H1 (cell line): ENCODE data around the gene ENDOV. TPM values are rescaled to one million over a fixed set of nuclear protein-coding genes. Genes with fewer than 3 reads are reported as not detected.

Experiments
- BCL11A ChIP-seq, 2 experiments: IDR thresholded peaks; one replicate each; pipeline ENCODE4 v1.6.1; 2011; ENCODE audit warnings: low read depth in 2 of 2, low read length in 2 of 2, mild to moderate bottlenecking in 2 of 2
- CEBPB ChIP-seq: IDR thresholded peaks from 2 replicates; pipeline ENCODE4 v1.6.1; 2012; ENCODE audit warnings: low read depth, low read length
- MAFK ChIP-seq: IDR thresholded peaks from 2 replicates; pipeline ENCODE4 v1.6.1; 2012; ENCODE audit warnings: low read depth, mild to moderate bottlenecking, improper control_type of control experiment, low read length
- TEAD4 ChIP-seq: IDR thresholded peaks from 2 replicates; pipeline ENCODE4 v1.6.1; 2012; ENCODE audit warnings: low read depth, low read length, inconsistent platforms, mixed read lengths
- ZNF274 ChIP-seq: IDR thresholded peaks from 2 replicates; pipeline ENCODE4 v1.7.0; 2012; ENCODE audit warnings: low read length, borderline replicate concordance; ENCODE audit errors: extremely low read depth
- polyA plus RNA-seq, 7 experiments: library from polyadenylated mRNA; depleted of rRNA in 3 of 7; stranded (reverse) in 5 of 7; unstranded in 2 of 7; fragments of >200 nt in 5 of 7; fragments of 200-250 nt in 2 of 7; gene quantifications; 1 replicate in 5 of 7; 2 replicates in 1 of 7; 4 replicates in 1 of 7; pipeline versions ENCODE4 v1.2.1 to v1.2.3, GENCODE V29; 2011 to 2013; ENCODE audit warnings: missing spikeins in 2 of 7, mixed read lengths in 2 of 7
- total RNA-seq: library from RNA; stranded (reverse); fragmentation: NEBNext Ultra II Directional; extraction: Animal tissue kit (Norgen Biotek cat#: 25700); gene quantifications from 2 replicates; pipeline ENCODE4 v1.2.1, GENCODE V29; 2021

ENDOV gene
- total and polyA plus RNA-seq, 2 of the 8 experiments (the other 6 are each of a cell fraction or from before 2014, with no cell fraction given): 10.6 to 13.3 TPM

DNA sequence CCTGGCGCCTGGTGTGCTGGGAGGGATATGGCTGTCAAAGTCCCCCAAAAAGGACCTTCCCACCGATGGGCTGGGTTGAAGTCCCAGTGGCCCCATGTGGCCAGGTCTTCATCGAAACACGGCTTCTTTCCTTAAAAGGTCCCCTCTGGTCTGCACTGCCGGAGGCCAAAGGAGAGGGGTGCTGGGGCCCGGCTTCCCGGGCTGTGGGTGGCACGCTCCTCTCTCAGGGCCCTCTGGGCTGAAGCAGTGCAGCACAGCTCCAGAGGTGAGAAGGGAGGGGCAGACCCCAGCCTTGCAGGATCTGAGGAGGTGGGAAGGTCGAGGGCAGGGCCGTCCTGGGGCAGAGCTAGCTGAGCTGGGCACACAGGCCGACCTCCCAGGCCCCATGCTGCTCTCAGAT lies 54.7 kb downstream of the ENDOV start (continued):
- TF ChIP-seq BCL11A (IDR thresholded peaks at IDR 0.05; ENCODE audit: low read depth in 2 of 2, low read length in 2 of 2): no peak
- TF ChIP-seq TEAD4: no peak
- no peak for TF ChIP-seq MAFK
- TF ChIP-seq CEBPB: no peak
- no peak for TF ChIP-seq ZNF274
